Stimulated activated CD4-positive, alpha-beta T cell treated with anti-CD3 and anti-CD28 coated beads, TNF-alpha, amount 100 ng/mL, for 1 hour (primary cell): ENCODE data around the gene ARL2BP.

Experiments
- DNase-seq, 3 donors: peaks; one replicate each; pipeline ENCODE4 v3.0.0-alpha.2; 2020; ENCODE audit warnings: low read depth in 3 of 3, low spot score in 1 of 3

Gene ARL2BP

DNA sequence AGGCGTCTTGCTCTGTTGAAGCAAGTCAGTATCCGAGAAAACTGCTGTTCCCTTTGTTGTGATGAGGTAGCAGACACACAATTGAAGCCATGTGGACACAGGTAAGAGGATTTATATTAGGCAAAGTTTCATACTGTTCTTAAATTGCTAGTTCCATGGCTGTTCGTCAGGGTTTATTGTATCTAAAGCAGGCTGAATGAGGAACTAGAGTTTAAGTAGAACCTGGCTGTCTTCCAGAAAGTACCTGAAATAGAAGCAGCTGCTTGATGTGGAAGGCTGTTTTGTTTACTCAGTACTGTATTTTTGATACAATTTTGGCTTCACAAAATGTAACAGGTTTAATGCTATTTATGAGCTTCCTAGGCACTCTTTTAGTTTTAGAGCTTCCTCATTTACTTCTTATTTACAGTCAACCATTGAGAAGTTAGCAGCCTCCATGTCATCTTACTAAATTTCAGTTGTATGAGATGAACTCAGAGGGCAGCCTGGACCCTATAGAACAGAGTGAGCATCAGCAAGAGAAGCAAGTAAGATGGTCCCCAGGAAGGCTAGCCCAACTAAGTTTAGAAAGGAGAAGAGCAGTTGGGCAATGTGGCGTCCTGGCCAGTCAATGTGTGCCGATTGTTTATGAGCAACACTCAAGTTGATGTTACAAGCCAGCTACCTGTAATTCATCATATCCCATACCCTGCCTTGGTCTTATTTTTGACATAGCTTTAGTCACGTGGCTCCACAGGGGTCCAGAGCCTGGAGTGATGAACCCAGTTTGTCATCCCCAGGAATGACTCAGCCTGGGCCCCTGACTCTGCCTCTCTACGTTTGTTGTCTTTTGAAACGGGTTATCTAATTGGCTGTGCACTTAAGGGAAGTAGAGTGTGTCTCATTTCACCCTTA, 9.7 kb upstream of the ARL2BP start:
- DNase-seq, result no peak

GRCh38 chr16:57236022-57236350, 9.1 kb upstream of the ARL2BP start:
- no peak for DNase-seq

DNA sequence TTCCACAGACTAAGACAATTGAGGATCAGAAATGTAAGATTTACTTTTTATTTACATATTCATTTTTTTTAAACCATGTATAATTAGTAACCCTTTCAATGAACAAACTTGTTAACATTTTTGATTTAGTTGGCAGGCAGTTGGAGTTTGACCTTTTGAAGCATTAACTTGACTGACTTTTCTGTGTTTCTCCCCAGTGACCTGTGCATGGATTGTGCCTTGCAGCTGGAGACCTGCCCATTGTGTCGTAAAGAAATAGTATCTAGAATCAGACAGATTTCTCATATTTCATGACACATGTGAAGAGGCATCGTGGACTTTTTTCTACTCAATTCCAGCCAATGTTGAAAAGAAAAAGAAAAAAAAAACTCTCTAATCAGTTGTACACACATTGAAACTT, 6.4 kb upstream of the ARL2BP start:
- DNase-seq, result no peak

GRCh38 chr16:57239107-57239506, 6.0 kb upstream of the ARL2BP start:
- no peak for DNase-seq

GRCh38 chr16:57240851-57241250, 4.2 kb upstream of the ARL2BP start:
- DNase-seq, result no peak

DNA sequence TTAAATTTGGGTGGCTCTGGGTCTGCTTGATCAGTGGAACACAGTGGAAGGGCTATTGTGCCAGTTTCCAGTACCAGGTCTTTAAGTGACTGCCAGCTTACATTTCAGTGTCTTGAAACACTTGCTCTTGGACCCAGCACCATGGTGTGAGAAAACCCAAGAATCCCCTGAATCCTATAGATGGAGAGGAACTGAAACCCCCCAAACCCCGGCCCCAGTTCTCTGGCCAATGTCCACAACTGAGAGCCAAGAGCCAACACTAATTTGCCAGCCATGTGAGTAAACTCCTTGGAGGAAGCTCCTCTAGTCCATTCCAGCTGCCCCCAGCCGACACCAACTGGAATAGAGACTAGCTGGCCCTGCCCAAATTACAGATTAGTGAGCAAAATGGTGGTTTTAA, 2.4 kb upstream of the ARL2BP start:
- DNase-seq, result no peak

DNA sequence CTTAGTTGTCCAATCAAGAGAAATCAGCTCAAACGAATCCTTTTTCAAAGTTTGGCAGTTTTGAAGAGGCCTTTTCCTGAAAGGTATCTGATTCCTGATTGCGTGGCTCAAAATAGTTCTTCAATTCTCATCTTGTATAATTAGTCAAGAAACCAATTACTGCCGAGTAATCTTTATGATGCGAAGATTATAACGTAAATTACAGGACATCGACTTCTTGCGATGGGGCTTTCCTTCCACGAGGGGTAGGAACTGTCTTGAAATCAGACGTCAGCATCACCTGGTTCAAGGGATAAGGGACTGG, 644 bp upstream of the ARL2BP start:
- DNase-seq, result no peak

GRCh38 chr16:57245472-57246113, 534 bp downstream of the ARL2BP start:
- DNase-seq, result no peak

DNA sequence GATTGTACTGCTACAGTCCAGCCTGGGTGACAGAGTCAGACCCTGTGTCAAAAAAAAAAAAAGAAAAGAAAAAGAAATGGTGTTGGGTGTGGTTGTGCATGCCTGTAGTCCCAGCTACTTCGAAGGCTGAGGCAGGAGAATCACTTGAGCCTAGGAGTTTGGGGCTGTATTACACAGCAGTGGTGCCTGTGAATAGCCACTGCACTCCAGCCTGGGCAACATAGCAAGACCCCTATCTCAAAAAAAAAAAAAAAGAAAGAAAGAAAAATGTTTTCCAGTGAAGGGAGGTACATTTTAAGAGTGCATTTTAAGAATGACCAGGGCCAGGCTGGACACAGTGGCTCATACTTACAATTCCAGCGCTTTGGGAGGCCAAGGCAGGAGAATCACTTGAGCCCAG, 6.3 kb downstream of the ARL2BP start:
- no peak for DNase-seq

DNA sequence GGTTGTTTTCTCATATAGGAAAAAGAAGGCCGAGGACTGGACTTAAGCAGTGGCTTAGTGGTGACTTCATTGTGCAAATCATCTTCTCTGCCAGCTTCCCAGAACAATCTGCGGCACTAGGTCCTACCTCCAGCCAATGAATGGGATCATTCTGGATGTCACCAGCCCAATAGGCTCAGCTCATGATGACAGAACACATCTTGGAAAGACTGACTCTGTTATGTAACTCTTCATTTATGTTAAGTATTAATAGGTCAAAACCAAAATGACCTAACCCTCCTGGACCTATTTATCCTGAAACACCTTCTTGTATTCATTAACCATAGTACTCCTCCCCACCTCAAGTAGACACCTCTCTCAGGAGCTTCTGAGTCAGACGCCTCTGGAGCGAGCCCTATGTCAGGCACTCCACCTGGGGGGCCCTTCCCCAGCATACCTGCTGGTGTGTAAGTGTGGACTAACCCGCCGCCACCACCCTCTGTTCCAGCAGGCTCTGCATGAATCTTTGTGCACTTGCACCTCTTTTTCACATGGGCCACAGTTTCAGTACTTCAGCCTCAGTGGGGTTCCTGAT, 7.2 kb downstream of the ARL2BP start:
- no peak for DNase-seq

- DNase-seq, result no peak
These were observed 8.4 kb downstream of the ARL2BP start for GRCh38 chr16:57253466-57253865.

- DNase-seq, result no peak
These were observed 10.8 kb downstream of the ARL2BP start for GRCh38 chr16:57255686-57256415.

DNA sequence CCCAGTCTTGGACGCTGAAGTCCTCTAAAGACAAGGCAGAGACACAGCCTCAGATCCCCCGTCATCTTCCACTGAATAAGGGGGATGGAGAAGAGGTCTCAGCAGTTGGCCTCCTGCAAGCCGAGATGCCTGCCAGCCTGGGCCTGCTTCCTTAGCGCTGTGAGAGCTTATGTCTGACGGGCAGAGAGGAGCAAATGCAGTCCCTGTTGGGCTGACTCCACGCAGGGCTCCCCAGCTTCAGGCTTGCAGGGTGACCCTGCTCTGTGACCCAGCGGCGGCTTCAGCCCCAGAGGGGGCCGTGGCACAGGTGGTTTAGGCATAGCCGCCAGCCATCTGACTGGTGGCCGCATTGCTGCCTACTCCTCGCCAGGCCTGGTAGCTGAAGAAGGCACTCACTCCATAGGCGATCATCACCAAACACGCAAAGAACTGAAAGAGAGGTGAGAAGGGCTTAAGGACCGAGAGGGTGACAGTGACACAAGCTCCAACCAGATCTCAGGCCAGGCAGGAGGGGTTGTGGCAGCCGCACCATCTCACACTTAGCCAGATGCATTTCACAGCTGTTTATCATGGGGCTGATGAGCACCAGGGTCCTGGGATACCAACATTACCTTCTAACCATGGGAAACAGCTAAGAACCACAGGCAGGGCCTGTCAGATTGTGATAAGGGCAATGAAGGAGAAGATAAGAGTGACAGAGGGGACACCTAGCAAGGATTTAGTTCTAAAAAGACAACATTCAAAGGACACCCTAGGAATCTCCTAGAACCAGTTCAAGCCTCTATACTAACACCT, 11.7 kb downstream of the ARL2BP start:
- DNase-seq, result no peak

GRCh38 chr16:57257455-57258070, 12.5 kb downstream of the ARL2BP start:
- no peak for DNase-seq

DNA sequence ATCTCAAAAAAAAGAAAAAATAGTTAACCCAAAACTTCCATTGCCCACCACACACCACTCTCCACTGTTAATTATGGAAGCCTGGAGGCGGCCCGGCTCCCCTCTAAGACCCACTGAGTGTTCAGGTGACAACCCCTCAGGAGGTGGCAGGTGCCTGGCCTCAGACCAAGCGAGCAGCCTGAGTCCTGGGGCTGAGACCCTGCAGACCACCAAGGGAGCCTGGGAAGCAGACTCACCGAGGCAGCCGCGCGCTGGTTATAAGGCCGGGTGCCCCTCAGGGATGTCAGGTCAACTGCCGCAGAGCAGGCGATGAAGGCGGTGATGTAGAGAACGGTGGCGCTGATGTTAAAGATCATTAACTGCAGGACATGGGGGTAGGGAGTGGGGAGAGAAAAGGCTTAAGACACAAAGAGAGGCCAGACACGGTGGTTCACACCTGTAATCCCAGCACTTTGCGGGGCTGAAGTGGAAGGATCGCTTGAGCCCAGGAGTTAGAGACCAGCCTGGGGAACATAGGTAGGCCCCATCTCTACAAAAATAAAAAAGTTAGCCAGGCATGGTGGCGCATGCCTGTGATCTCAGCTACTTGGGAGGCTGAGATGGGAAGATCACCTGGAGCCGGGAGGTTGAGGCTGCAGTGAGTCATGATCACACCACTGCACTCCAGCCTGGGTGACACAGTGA, 13.3 kb downstream of the ARL2BP start:
- DNase-seq, result no peak

DNA sequence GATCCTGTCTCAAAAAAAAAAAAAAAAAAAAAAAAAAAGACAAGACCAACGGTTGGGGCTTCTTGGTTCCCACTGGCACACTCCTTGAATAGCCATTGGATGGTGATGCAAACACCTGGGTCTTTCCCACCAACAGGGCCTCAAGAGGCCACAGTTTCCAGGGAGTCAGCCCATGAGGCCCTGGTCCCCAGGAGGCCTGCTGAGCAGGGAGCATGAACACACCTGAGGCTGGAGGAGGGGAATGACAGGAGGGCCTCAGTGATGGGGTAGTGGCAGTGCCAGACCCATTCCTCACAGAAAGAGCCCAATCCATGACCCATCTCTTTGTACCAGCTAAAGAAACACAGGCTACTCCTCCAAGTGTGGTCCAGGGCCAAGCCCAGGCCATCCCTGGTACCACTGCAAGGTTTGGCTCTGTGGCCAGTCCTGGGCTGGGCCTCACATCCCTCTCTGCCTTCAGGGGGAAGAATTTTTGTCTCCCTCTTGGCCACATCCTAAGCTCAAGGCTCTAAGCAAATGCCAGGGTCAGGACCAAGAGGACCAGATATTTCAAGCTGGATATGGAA, 13.9 kb downstream of the ARL2BP start:
- DNase-seq, result no peak

GRCh38 chr16:57260294-57260929, 15.4 kb downstream of the ARL2BP start:
- DNase-seq, result no peak

DNA sequence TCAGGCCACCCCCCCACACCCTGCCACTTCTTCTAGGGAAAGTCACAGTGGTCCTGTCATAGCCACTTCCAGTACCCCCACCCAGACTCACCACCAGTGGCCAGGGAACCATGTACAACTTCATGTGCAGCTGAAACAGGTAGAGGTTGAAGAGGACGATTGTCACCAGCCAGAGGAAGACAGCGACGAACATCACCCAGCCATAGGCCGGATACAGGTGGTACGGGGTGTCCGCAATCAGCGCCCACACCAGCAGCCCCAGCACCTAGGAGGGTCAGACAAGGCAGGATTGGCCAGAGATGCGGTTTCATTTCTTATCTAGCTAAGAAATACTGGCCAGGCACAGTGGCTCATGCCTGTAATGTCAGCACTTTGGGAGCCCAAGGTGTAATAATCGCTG, 16.7 kb downstream of the ARL2BP start:
- no peak for DNase-seq

DNA sequence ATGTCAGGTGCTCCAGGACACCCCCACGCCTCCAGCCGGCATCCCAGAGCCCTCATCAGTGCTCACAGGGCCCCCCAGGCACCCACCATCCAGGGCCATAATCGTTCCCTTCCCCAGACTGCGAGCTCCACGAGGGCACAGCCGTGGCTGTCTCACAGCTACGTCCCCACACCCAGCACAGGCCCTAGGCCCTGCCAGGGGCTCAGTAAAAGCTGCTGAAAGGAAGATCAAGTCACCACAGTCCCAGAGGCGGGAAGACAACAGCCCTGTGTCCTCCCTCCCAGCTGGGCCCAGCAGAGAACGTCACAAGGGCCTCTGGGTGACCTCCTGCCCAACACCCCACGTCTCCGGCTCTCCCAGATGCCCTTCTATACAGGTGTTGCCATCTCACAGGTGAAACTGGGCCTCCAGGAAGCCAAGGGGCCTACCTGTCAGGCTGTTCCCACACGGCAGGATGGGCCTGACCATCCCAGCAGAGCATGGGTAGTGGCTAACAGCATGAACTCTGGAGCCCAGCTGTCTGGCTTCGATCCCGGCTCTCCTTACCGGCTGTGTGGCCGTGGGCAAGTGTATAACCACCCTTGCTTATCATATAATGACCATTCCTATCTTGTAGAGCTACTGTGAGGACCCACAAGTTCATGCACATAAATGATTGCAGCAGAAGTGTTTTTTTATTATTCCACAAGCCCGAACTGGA, 17.9 kb downstream of the ARL2BP start:
- no peak for DNase-seq
